ENCODE data around the gene COA8. TPM values are rescaled to one million over a fixed set of nuclear protein-coding genes. Genes with fewer than 3 reads are reported as not detected.

The COA8 gene
- total and polyA plus RNA-seq, 2 of the 8 experiments (the other 6 are each of a cell fraction or from before 2014, with no cell fraction given): 7.1 to 35.5 TPM

GRCh38 chr14:103528587-103529382 is 34.0 kb upstream of the COA8 start, which contains the start of gene TRMT61A (continued):
- TF ChIP-seq CHD7 (IDR thresholded peaks at IDR 0.05; ENCODE audit: insufficient replicate concordance, low read length) (no peak), SP4 (IDR thresholded peaks at IDR 0.05; ENCODE audit: low read length) (no peak), SIRT6 (IDR thresholded peaks at IDR 0.05; ENCODE audit: low read length) (no peak), RNF2 (IDR thresholded peaks at IDR 0.05; ENCODE audit: borderline replicate concordance, low read depth, low read length, missing control alignments, poor library complexity, severe bottlenecking) (no peak), HDAC2 (IDR thresholded peaks at IDR 0.05; ENCODE audit: borderline replicate concordance in 1 of 2, low read depth in 2 of 2, low read length in 2 of 2) (0 out of 4 replicates have a peak, but pooled peaks of 1 of the 2 experiments have one; percentile 89), SIX5 (IDR thresholded peaks at IDR 0.05; ENCODE audit: low read depth, low read length) (no peak), CREB1 (IDR thresholded peaks at IDR 0.05) (peak; percentile 94), TAF7 (optimal IDR thresholded peaks at IDR 0.05; ENCODE audit: borderline replicate concordance, low read depth, low read length) (peak; percentile 55), CHD1 (IDR thresholded peaks at IDR 0.05; ENCODE audit: low read depth, low read length) (no peak), EGR1 (IDR thresholded peaks at IDR 0.05; ENCODE audit: borderline replicate concordance, low read depth, low read length) (no peak)

Data from H1 (cell line).